Fibroblast of skin of back (primary cell): ENCODE results near the gene C20orf202.
"Not testable (repeated sequence)": the region's sequence is repeated elsewhere in the genome, so short reads cannot be mapped to it uniquely, and the experiment has no call there.

Experiments
- DNase-seq: peaks from one replicate; pipeline ENCODE4 v3.0.0-alpha.2; 2013

Gene C20orf202

GRCh38 chr20:1209447-1210387 lies 6.5 kb downstream of the C20orf202 start:
- DNase-seq, result no peak

GRCh38 chr20:1210501-1210900 lies 7.2 kb downstream of the C20orf202 start:
- DNase-seq, result no peak

- DNase-seq, result no peak
Observed at GRCh38 chr20:1212023-1212422, 8.8 kb downstream of the C20orf202 start.

- peak; percentile 61 for DNase-seq
Observed at GRCh38 chr20:1212607-1213396, 9.5 kb downstream of the C20orf202 start.

GRCh38 chr20:1214838-1215261 lies 11.6 kb downstream of the C20orf202 start:
- DNase-seq, result no peak

- DNase-seq, result no peak
Observed at GRCh38 chr20:1215386-1216170, 12.3 kb downstream of the C20orf202 start.

- not testable (repeated sequence) for DNase-seq
Observed at GRCh38 chr20:1216527-1217427, 13.5 kb downstream of the C20orf202 start.

GRCh38 chr20:1222750-1223149 lies 19.5 kb downstream of the C20orf202 start:
- DNase-seq, result not testable (repeated sequence)

GRCh38 chr20:1224205-1224890 lies 21.1 kb downstream of the C20orf202 start:
- no peak for DNase-seq

GRCh38 chr20:1225263-1225782 lies 22.1 kb downstream of the C20orf202 start:
- no peak for DNase-seq

- DNase-seq, result peak; percentile 64
Observed at GRCh38 chr20:1225783-1226654, 22.8 kb downstream of the C20orf202 start, which contains the start of gene RAD21L1. TSS of gene RAD21L1 (plus strand) at chr20:1226044. CDS start at chr20:1228454, 2,410 bp downstream.

GRCh38 chr20:1229541-1229940 lies 26.3 kb downstream of the C20orf202 start:
- no peak for DNase-seq

GRCh38 chr20:1232286-1233111 lies 29.2 kb downstream of the C20orf202 start:
- DNase-seq, result no peak

- no peak for DNase-seq
Observed at GRCh38 chr20:1240549-1240948, 37.3 kb downstream of the C20orf202 start.

GRCh38 chr20:1241456-1241855 lies 38.2 kb downstream of the C20orf202 start:
- no peak for DNase-seq

- no peak for DNase-seq
Observed at GRCh38 chr20:1242099-1242498, 38.8 kb downstream of the C20orf202 start.

- peak; percentile 78 for DNase-seq
Observed at GRCh38 chr20:1242530-1242929, 39.3 kb downstream of the C20orf202 start.

GRCh38 chr20:1245578-1245977 lies 42.3 kb downstream of the C20orf202 start:
- no peak for DNase-seq

- DNase-seq, result no peak
Observed at GRCh38 chr20:1247689-1248088, 44.4 kb downstream of the C20orf202 start.
